ENCODE results near the gene DUSP15. TPM values are rescaled to one million over a fixed set of nuclear protein-coding genes. Genes with fewer than 3 reads are reported as not detected.

Gene DUSP15
- total RNA-seq, 4 donors from 2014 or later, result 0.84 to 3.7 (median 0.96) TPM; not detected in 1

DNA sequence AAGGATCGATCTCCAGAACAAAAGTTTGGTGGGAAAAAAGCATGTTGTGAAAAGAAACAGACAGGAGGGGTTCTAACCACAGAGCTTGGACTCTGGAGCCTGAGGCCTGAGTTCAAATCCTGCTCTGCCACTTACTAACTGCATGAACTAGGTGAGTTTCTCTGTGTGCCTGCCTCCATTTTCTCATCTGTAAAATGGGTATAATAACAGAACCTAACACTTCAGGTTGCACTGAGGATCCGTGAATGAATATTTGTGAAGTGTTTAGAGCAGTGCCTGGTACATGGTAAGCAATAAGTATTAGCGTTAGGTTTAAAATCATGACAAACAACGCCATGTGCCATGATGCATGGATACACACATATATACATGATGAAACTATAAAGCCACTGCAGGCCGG, 36.7 kb upstream of the DUSP15 start:
- TF ChIP-seq, protein P1, sequence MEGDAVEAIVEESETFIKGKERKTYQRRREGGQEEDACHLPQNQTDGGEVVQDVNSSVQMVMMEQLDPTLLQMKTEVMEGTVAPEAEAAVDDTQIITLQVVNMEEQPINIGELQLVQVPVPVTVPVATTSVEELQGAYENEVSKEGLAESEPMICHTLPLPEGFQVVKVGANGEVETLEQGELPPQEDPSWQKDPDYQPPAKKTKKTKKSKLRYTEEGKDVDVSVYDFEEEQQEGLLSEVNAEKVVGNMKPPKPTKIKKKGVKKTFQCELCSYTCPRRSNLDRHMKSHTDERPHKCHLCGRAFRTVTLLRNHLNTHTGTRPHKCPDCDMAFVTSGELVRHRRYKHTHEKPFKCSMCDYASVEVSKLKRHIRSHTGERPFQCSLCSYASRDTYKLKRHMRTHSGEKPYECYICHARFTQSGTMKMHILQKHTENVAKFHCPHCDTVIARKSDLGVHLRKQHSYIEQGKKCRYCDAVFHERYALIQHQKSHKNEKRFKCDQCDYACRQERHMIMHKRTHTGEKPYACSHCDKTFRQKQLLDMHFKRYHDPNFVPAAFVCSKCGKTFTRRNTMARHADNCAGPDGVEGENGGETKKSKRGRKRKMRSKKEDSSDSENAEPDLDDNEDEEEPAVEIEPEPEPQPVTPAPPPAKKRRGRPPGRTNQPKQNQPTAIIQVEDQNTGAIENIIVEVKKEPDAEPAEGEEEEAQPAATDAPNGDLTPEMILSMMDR (IDR thresholded peaks at IDR 0.05), result no peak
- no peak for DNase-seq (ENCODE audit: low spot score)
- ATAC-seq (ENCODE audit: low FRiP score), result no peak

DNA sequence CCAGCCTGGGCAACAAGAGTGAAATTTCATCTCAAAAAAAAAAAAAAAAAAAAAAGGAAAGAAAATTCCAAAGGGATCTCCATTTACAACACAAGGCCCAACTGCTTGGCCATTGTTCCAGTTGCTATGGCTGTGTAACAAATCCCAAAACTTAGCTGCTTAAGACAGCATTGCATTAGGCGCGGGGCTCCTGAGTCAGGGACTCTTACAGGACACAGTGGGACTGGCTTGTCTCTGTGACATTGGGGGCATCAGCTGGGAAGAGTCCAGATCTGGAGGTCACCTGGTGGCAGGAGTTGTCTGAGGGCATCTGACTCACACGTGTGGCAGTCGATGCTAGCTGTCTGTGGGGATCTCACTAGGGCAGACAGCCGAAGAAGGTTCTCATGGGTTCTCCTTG, 35.7 kb upstream of the DUSP15 start:
- DNase-seq (ENCODE audit: low spot score) (no peak), ATAC-seq (ENCODE audit: low FRiP score) (no peak)
- TF ChIP-seq, protein P1 (IDR thresholded peaks at IDR 0.05), result no peak

DNA sequence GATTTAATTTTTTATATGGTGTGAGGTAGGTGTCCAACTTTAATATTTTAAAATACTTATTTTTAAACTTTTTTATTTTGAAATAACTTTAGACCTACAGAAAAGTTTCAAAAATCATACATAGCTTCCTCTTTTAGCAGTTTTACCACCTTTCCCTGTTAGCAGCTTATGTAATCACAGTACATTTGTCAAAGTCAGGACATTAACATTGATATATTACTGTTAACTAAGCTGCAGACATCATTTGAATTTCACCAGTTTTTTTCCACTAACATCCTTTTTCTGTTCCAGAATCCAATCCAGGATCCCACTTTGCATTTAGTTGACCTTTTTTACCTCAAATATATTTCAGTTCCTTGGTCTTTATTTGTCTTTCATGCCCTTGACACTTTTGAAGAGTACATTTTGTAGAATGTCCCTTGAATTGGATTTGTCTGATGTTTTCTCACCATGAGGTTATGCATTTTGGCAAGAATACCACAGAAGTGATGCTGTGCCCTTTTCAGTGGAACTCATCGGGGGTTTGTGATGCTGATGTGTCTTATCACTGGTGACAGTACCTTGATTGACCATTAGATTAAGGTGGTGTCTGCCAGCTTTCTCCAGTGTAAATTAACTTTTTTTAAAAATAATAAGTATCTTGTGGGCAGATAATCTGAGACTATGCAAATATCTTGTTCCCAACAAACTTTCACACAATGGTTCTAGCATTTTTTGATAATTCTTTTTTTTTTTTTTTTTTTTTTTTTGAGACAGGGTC, 33.5 kb upstream of the DUSP15 start:
- DNase-seq (ENCODE audit: low spot score) (no peak), ATAC-seq (ENCODE audit: low FRiP score) (no peak)
- TF ChIP-seq, protein P1 (IDR thresholded peaks at IDR 0.05), result no peak

GRCh38 chr20:31901615-31902014, 31.3 kb upstream of the DUSP15 start:
- TF ChIP-seq, protein P1 (IDR thresholded peaks at IDR 0.05), result no peak
- no peak for DNase-seq (ENCODE audit: low spot score)
- ATAC-seq (ENCODE audit: low FRiP score), result no peak

DNA sequence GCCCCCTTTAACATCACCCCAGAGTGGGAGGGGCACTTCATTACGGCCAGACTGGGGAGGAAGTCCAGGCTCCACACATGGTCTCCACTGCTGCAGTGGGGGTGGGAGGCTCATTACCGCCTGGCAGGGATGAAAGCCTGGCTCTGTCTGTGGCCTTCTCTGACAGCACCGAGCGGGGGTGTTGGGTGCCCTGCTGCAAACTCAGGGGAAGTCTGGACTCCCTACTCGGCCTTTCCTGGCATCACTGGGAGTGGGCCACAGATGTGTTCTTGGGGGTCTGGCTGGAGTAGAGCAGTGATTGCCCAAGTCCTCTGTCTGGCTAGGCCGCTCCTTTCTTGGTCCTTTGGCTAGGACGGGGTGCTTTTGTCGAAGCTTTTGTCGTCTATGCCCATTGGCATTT, 27.2 kb upstream of the DUSP15 start:
- ATAC-seq (ENCODE audit: low FRiP score) (no peak), DNase-seq (ENCODE audit: low spot score) (no peak)
- TF ChIP-seq, protein P1 (IDR thresholded peaks at IDR 0.05), result no peak

GRCh38 chr20:31896049-31896448, 25.7 kb upstream of the DUSP15 start:
- TF ChIP-seq, protein P1 (IDR thresholded peaks at IDR 0.05), result no peak
- ATAC-seq (ENCODE audit: low FRiP score), result no peak
- DNase-seq (ENCODE audit: low spot score), result no peak
